ENCODE data around the gene TMEM126A.
"Not testable (repeated sequence)": the region's sequence is repeated elsewhere in the genome, so short reads cannot be mapped to it uniquely, and the experiment has no call there.

The TMEM126A gene

GRCh38 chr11:85647604-85648299 lies at the start of gene TMEM126A:
TSS of gene TMEM126A (plus strand) at chr11:85647967. CDS start at chr11:85650256, 2,289 bp downstream.
- peak; percentile 95 for DNase-seq

- DNase-seq = no peak
Observed at GRCh38 chr11:85599083-85599482, 48.7 kb upstream of the TMEM126A start.

- no peak for DNase-seq
Observed at GRCh38 chr11:85602526-85603213, 45.1 kb upstream of the TMEM126A start.

- no peak for DNase-seq
Observed at GRCh38 chr11:85603220-85603619, 44.5 kb upstream of the TMEM126A start.

- not testable (repeated sequence) for DNase-seq
Observed at GRCh38 chr11:85606237-85606636, 41.5 kb upstream of the TMEM126A start.

- DNase-seq = not testable (repeated sequence)
Observed at GRCh38 chr11:85608621-85609020, 39.1 kb upstream of the TMEM126A start.

GRCh38 chr11:85609286-85609685 lies 38.5 kb upstream of the TMEM126A start:
- DNase-seq = not testable (repeated sequence)

GRCh38 chr11:85611643-85612042 lies 36.1 kb upstream of the TMEM126A start:
- DNase-seq = not testable (repeated sequence)

- DNase-seq = no peak
Observed at GRCh38 chr11:85619499-85619898, 28.3 kb upstream of the TMEM126A start.

GRCh38 chr11:85620256-85620655 lies 27.5 kb upstream of the TMEM126A start:
- DNase-seq = no peak

- DNase-seq = no peak
Observed at GRCh38 chr11:85626496-85626895, 21.3 kb upstream of the TMEM126A start.

GRCh38 chr11:85627332-85627997 lies 20.3 kb upstream of the TMEM126A start, which contains the start of gene DLG2:
TSS of gene DLG2 (minus strand) at chr11:85627344.
- DNase-seq = peak; percentile 40

- peak; percentile 99 for DNase-seq
Observed at GRCh38 chr11:85627998-85628770, 19.6 kb upstream of the TMEM126A start, which contains the start of gene TMEM126B. TSS of gene TMEM126B (plus strand) at chr11:85628593. CDS start at chr11:85628608, 15 bp downstream.

GRCh38 chr11:85628771-85629341 lies 18.9 kb upstream of the TMEM126A start:
- no peak for DNase-seq

GRCh38 chr11:85634747-85635146 lies 13.0 kb upstream of the TMEM126A start:
- DNase-seq = no peak

GRCh38 chr11:85643191-85643614 lies 4.6 kb upstream of the TMEM126A start:
- no peak for DNase-seq

GRCh38 chr11:85647078-85647477 lies 689 bp upstream of the TMEM126A start:
- no peak for DNase-seq

GRCh38 chr11:85651118-85651517 lies 3.4 kb downstream of the TMEM126A start:
- no peak for DNase-seq

GRCh38 chr11:85652786-85653447 lies 5.2 kb downstream of the TMEM126A start:
- no peak for DNase-seq

- DNase-seq = not testable (repeated sequence)
Observed at GRCh38 chr11:85654343-85654742, 6.6 kb downstream of the TMEM126A start.

GRCh38 chr11:85656777-85657176 lies 9.0 kb downstream of the TMEM126A start:
- DNase-seq = no peak

GRCh38 chr11:85658180-85658579 lies 10.4 kb downstream of the TMEM126A start:
- no peak for DNase-seq

All from femur (tissue), 1 donor.